Left colon (tissue), 2 donors: Measurements from ENCODE around the gene LRRC8E. TPM values are rescaled to one million over a fixed set of nuclear protein-coding genes. Genes with fewer than 3 reads are reported as not detected.
"Not testable (repeated sequence)": the region's sequence is repeated elsewhere in the genome, so short reads cannot be mapped to it uniquely, and the experiment has no call there.

Experiments used
- ATAC-seq: fragments of 200-7000 bp; cut with Tn5 transposase; one replicate; pipeline ENCODE4 v1.9.1; 2020; ENCODE audit warnings: mild to moderate bottlenecking, moderate library complexity
- DNase-seq, 2 donors: peaks; one replicate each; pipeline ENCODE4 v3.0.0-alpha.2; 2020
- intact Hi-C, 2 donors: fragments of 100-400 bp; cut with DNase I in 1 of 2; cut with micrococcal nuclease in 1 of 2; formaldehyde crosslinking; loops; one replicate each; pipeline versions ENCODE4 v1.11.2 to v1.14.0; 2022; cut with DNase I, micrococcal nuclease
- total RNA-seq, 2 donors: library from RNA; stranded (reverse); fragmentation: NEBNext Ultra II Directional; extraction: Animal tissue kit (Norgen Biotek cat#: 25700); gene quantifications; one replicate each; pipeline ENCODE4 v1.2.1, GENCODE V29; 2021
- donor health status: DM: no; HTN: no; CAD: no.
- donor health status: DM: yes; HTN: yes; CAD: no.

The LRRC8E gene
- total RNA-seq, 2 donors from 2014 or later: 2.7 to 3.1 TPM

DNA sequence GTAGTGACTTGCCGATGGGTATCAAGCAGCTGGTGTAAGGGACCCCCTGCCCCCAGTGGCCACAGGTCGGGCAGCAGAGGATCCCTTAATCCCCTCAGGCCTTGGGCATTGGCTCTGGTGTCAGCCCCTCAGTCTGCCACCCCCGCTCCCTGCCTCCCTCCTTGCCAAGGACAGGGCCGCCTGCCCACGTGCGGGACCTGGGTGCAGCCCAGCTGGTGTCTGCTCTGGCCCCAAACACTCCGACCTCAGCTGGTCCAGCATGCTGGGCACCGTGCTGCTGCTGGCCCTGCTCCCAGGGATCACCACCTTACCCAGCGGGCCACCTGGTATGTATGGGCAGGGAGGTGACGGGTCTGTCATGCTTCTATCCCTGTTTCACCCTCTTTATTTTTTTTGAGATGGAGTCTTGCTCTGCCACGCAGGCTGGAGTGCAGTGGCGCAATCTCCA is 26.3 kb downstream of the LRRC8E start, which contains the start of gene TGFBR3L:
TSS of gene TGFBR3L (plus strand) at position 233 of the 448 bp plus-strand sequence.
- intact Hi-C loops: no loop called here
- ATAC-seq (no peak), DNase-seq (peak in 1 of 2 donors; percentile 21)

DNA sequence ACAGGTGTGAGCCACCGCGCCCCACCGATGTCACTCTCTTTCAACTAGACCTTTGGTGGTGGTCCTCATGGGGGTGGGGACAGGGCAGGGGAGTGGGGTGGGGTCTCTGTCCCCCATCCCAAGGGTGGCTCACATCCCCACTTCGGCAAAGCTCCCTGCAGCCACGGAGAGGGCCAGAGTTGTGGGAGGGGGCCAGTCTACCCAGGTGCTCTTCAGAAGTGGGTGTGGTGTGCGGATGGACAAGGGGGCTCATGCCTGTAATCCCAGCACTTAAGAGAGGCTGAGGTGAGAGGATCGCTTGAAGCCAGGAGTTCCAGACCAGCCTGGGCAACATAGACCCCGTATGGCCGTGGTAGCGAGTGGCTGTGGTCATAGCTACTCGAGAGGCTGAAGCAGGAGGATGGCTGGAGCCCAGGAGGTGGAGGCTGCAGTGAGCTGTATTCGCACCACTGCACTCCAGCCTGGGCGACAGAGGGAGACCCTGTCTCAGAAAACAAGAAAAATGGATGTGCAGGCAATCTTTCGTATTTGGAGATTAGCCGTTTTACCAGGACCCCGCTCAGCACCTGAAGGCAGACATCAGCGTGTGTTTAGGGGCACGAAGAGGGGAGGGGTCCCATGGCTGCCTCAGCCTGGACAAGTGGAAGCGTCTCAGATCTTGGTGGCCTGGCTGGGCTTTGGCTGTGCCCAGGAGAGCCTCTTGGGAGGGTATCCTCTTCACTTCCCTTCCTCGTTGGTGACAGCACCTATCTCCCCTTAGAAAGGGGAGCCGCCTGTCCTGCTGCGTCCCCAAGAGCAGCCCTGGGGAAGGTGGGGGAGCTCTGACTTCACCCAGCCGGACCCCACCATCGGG is 27.2 kb downstream of the LRRC8E start:
- ATAC-seq (no peak), DNase-seq (peak in 1 of 2 donors; percentile 18)
- intact Hi-C loops: no loop called here

GRCh38 chr19:7916103-7916954 is 28.0 kb downstream of the LRRC8E start:
- DNase-seq: peak; percentile 34 to 55
- intact Hi-C loops: no loop called here

DNA sequence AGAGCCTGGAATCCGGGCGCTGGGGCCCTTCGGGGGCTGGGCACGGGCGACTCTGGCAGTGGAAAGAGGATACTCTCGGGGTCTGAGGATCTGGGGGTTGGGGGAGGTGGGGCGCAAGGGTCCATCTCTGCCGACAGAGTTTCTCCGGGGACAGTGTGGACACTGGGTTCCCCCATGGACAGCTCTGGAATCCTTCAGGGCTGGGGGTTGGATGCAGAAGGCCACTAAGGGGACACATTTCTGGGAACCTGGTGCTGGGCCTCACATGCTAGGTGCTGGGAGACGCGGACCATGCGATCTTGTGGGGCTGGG is 28.6 kb downstream of the LRRC8E start:
- intact Hi-C loops: no loop called here
- DNase-seq: peak in 1 of 2 donors; percentile 26

More at GRCh38 chr19:7916103-7916954, 28.0 kb downstream of the LRRC8E start:
- no peak for ATAC-seq

GRCh38 chr19:7917267-7918061 is 29.2 kb downstream of the LRRC8E start:
- DNase-seq: peak; percentile 50 to 72

More for the DNA sequence above, 28.6 kb downstream of the LRRC8E start:
- ATAC-seq: no peak

GRCh38 chr19:7918062-7918614 is 29.8 kb downstream of the LRRC8E start:
- intact Hi-C loops, DNase-seq, ATAC-seq: not testable (repeated sequence)

More at GRCh38 chr19:7917267-7918061, 29.2 kb downstream of the LRRC8E start:
- intact Hi-C loops: no loop called here
- peak; percentile 14 for ATAC-seq

GRCh38 chr19:7918615-7919421 is 30.5 kb downstream of the LRRC8E start:
- ATAC-seq (no peak), DNase-seq (peak in 1 of 2 donors; percentile 45)
- intact Hi-C loops: no loop called here

DNA sequence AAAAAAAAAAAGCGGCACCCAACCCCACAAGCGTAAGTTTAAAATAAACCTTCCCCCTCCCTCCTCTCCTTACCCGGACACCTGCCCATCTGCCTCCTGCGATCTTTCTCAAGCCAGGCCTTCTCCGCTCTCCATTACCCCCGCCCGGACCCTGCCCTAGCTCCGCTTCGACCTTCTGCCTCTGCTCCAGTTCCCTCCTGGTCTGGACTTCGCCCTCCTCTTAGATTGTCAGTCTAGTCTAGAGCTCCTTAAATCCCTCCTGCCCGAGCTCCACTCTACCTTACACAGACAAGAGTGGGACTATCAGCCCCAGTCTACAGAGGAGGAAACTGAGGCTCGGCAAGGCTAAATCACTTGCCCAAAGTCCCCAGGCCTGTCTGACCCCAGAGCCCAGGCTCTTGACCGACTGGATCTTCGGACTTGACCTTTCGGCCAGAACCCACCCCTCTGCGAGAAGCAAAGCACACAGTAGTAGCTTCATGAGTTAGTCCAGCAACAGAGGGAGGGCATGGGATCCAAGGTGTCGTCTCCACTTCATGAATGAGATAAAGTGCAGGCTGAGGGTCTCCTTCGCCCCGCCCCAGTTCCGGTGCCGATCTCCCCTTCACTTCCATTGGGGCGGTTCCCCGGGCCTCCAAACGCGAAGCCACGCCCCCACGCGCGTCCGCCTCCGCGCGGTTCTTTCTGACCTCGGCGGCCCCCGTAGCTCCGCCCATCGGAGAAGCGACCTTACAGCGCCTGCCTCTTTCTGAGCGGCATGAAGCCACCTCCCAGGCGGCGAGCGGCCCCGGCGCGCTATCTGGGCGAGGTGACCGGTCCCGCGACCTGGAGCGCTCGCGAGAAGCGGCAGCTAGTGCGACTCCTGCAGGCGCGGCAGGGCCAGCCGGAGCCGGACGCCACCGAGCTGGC is 31.6 kb downstream of the LRRC8E start, which contains the start of gene SNAPC2:
TSS of gene SNAPC2 (plus strand) at position 729 of the 909 bp plus-strand sequence. CDS start at position 758, 29 bp downstream.
- ATAC-seq (peak; percentile 62), DNase-seq (peak; percentile 97 to 99)
- intact Hi-C loops: no loop called here

GRCh38 chr19:7920519-7921301 is 32.4 kb downstream of the LRRC8E start:
- DNase-seq: peak; percentile 99 to 100
- ATAC-seq: peak; percentile 73
- intact Hi-C loops: no loop called here

GRCh38 chr19:7921302-7921966 is 33.1 kb downstream of the LRRC8E start:
- DNase-seq (peak in 1 of 2 donors; percentile 38), ATAC-seq (no peak)
- intact Hi-C loops: no loop called here

DNA sequence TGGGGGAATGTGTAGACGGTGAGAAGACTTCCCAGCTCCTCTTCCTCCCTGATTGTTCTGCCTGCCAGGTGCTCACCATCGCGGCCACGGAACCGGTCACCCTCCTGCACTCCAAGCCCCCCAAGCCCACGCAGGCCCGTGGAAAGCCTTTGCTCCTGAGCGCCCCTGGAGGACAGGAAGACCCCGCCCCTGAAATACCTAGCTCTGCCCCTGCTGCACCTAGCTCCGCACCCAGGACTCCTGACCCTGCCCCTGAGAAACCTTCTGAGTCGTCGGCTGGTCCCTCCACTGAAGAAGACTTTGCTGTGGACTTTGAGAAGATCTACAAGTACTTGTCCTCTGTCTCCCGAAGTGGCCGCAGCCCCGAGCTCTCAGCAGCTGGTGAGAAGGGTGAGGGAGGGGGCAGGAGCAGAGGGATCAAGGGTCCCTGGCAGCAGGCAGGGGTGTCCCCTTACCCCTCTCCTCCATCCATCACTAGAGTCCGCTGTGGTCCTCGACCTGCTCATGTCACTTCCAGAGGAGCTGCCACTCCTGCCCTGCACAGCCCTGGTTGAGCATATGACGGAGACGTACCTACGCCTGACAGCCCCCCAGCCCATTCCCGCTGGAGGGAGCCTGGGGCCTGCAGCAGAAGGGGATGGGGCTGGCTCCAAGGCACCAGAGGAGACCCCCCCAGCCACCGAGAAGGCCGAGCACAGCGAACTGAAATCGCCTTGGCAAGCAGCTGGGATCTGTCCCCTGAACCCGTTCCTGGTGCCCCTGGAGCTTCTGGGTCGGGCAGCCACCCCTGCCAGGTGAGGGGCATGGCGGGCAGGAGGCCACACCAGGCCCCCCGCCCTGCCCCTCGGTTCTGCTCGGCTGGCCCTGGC is 33.9 kb downstream of the LRRC8E start:
- intact Hi-C loops: no loop called here
- DNase-seq: peak in 1 of 2 donors; percentile 41
- no peak for ATAC-seq

DNA sequence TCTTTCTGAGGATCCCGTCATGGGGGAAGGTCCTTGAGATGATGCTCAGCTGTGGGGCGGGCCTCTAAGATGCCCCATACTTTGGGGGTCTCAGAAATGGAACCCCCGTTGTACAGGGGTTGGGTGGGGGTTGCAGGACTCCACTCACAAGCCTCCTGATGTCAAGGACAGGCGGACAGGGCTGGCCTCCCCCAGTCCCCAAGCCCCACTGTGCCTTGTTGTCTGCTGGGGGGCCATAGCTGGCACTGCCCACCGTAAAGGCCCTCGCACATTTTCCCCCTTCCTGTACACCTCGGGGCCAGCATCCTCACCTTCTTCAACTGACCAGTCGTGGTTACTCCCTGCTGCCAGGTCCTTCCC is 34.5 kb downstream of the LRRC8E start:
- no peak for DNase-seq

GRCh38 chr19:7923295-7924191 is 35.2 kb downstream of the LRRC8E start:
- ATAC-seq (no peak), DNase-seq (peak in 1 of 2 donors; percentile 62)
- intact Hi-C loops: no loop called here

More for the DNA sequence above, 34.5 kb downstream of the LRRC8E start:
- intact Hi-C loops: no loop called here
- ATAC-seq: no peak
